ENCODE measurements around the gene SSR2.
"Not testable (repeated sequence)": the region's sequence is repeated elsewhere in the genome, so short reads cannot be mapped to it uniquely, and the experiment has no call there.

The SSR2 gene

DNA sequence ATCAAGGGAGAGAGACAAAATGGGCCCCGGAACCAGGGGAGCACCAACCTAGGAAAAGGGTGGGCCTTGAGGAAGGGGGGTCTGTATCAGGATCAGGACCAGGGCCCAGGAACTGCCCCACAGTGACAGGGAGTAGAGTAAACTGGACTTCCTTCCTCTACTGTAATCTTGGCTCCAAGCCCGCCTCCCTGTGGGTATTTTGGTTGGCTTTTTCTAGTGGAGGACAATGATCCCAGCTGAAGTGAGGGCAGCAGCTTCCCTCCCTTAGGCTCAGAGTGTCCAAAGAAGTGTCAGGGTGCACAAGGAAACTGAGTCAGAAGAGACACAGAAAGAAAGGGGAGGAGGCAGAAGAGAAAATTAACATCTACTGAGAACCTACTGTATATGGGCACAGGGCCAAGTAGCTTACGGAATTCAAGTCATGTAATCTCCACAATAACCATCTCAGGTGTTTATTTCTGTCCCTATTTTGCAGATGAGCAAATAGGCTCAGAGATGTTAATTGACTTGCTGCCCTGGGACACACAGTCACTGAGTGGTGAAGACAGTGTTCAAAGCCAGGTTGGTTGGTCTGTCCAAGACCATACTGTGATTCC lies 28.0 kb upstream of the SSR2 start:
- DNase-seq (ENCODE audit: low read depth in 2 of 2): no peak

- DNase-seq (ENCODE audit: low read depth in 2 of 2): no peak
Measured at GRCh38 chr1:156045076-156045475, 24.3 kb upstream of the SSR2 start.

DNA sequence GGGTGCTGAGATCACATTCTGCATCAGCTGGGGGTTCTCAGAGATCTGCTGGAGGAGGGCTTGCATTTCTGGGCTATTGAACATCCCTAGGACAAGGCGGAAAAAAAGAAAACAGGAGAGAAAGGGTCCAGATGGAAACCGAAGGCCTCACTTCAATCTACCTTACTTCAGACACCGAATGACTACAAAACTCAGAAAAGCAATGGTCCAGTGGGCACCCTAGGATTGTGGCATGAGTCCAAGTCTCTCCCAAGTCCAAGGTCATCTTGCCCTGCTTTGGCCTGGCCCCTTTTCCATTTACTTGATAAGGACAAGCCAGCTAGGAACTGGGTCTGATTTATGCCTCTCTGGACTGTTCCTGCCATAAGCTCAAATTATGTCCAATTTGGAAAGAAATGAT lies 22.1 kb upstream of the SSR2 start:
- DNase-seq (ENCODE audit: low read depth in 2 of 2): no peak

DNA sequence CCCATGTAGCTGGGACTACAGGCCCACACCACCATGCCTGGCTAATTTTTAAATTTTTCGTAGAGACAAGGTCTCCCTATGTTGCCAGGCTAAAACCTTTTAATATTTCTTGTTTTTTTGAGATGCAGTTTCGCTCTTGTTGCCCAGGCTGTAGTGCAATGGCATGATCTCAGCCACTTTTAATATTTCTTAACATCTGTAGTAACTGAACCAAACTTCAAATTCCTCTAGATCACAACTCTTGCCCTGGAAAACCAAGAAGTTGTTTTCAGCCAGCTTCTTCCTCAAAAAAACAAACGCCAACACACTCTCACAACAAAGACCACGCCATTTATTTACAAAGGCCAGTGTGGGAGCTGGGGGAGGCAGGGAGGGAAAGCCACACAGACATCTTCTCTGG lies 14.2 kb upstream of the SSR2 start:
- DNase-seq (ENCODE audit: low read depth in 2 of 2): not testable (repeated sequence)

DNA sequence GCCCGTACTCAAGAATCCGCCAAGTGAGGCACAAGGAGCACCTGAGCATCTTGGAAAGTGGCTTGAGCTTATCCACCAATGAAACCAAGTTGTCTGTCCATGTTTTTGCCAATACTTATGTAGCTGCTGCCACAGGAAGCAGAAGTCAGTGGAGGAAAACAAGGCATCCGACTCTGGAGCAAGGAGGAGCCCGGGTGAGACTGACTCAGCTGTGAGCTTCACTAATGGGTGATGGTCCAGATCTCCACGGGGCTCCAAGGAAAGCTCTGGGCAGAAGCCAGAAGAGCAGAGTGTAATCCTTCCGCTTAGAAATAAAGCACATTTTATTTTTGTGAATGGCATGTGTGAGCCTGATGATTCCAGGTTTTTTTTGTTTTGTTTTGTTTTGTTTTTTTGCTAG lies 12.3 kb upstream of the SSR2 start:
- DNase-seq (ENCODE audit: low read depth in 2 of 2): no peak

GRCh38 chr1:156026588-156026987 lies 5.8 kb upstream of the SSR2 start:
- DNase-seq (ENCODE audit: low read depth in 2 of 2): no peak

DNA sequence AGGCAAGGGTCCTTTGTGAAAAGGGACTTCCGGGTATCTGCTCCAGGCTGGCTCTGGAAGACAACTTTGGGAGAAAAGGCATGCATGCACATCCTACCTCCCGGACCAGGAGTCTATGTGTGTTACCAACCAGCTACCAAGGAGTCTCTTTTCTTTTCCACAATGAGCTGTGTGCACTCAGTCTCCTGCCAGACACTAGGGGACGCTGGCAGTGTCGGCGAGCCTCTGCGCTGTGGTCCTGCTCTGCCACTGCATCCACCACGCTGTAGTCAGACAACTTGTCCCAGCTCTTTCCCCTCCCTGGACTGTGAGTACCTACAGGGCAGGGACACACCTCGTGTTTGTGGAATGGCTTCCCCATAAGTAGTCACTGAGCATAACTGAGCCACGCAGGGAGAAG lies 5.1 kb upstream of the SSR2 start:
- DNase-seq (ENCODE audit: low read depth in 2 of 2): peak; percentile 16 to 26

- DNase-seq (ENCODE audit: low read depth in 2 of 2): no peak
Measured at GRCh38 chr1:156024801-156025200, 4.0 kb upstream of the SSR2 start.

- DNase-seq (ENCODE audit: low read depth in 2 of 2): no peak
Measured at GRCh38 chr1:156021954-156022353, 1.2 kb upstream of the SSR2 start.

- no peak for DNase-seq (ENCODE audit: low read depth in 2 of 2)
Measured at GRCh38 chr1:156021093-156021428, 310 bp upstream of the SSR2 start.

DNA sequence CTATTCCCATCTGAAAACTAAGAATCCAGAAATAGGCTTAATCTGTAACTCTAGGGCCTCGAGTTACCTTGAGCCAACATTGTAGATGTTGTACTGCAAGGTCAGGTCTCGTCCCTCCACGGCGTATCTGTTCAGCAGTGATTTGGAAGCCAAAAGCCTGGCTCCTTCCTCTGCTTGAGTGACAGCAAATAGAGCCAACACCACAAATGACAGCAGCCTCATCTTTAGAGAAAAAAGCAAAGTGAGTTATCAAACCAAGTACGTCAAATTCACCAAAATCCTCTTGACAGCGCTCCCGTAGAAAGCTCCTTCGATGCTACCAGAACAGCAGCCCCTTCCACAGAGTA lies 832 bp downstream of the SSR2 start:
- DNase-seq (ENCODE audit: low read depth in 2 of 2): no peak

DNA sequence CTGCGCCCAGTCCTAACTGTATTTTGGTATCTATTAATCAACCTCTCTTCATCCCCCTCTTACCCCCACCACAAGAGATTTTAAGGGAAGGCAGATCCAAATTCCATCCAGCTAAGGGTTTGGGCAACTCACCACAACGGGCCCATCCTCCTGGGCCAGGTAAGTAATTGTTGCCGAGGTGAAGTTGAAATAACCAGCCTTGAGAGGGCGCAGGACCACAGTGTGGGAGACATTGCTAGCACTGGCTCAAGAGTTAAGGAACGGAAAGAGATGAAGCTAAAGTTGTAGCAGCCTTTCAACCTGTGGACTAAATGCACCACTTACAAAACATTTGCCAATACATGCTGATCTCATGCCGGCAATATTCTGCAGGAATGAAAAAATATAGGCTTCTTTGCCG lies 5.9 kb downstream of the SSR2 start:
- no peak for DNase-seq (ENCODE audit: low read depth in 2 of 2)

GRCh38 chr1:156012051-156012817 lies 8.5 kb downstream of the SSR2 start:
- no peak for DNase-seq (ENCODE audit: low read depth in 2 of 2)

DNA sequence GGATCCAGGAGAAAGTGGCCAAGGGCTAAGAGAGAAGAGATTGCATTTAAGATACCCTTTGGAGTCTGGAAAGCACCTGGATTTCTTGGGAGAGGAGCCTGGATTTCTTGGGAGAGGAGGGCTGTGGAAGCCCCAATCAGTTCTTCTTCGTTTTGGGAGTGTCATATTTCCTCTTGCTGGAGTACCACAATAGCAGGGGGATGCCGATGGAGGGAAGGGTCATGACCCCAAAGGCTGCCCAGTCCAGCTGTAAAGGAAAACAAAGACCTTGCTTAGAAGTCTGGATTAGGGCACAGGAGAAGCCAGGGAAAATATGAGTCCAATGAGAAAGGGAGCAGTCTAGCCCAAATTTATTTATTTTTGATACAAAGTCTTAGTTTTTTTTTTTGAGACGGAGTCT lies 11.3 kb downstream of the SSR2 start:
- no peak for DNase-seq (ENCODE audit: low read depth in 2 of 2)

- DNase-seq (ENCODE audit: low read depth in 2 of 2): no peak
Measured at GRCh38 chr1:156006666-156007376, 13.9 kb downstream of the SSR2 start.

- DNase-seq (ENCODE audit: low read depth in 2 of 2): no peak
Measured at GRCh38 chr1:156004843-156005584, 15.7 kb downstream of the SSR2 start.

DNA sequence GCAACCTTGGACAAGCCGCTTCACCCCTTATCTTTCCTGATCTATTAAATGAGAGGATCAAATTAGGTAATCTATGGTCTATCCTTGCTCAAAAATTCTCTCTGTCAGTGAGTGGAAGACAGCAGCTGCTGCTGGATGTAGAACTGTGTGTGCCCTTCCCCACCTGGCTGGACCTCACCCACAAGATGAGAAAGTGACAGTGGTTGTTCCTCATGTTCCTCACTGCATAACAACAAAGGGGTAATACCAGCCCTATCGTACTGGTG lies 16.9 kb downstream of the SSR2 start:
- no peak for DNase-seq (ENCODE audit: low read depth in 2 of 2)

DNA sequence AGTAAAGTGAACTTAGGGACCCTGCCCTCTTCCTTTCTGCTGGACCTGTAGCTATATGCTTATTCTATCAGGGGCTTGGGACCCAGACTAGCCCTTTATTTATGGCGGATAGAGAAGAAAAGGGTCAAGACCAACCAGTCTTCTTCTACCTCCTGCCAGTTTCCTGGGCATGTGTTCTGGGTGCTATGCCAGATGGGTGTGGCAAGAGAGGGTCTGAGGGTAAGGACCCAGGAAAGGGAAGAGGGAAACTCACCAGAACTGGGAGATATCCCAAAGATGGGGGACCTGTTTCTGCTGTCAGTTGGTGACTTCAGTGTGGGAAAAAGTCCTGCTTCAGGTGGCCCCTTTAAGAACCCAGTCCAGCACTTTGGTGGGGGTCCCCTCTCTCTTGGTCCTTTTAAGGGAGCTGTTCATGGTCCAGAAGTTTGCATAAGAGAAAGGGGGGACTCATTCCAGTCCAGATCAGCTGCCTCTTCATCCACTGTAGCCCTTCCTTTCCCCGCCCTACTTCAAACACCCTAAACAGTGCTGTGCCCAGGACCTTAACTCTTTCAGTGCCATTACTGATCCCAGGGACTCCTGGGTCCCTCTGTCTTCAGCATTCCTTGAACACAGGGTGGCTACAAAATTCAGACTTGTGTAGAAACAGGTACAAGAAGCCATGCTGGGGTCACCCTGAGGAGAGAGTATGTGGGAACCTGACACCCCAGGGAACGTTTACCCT lies 18.4 kb downstream of the SSR2 start:
- DNase-seq (ENCODE audit: low read depth in 2 of 2): no peak

GRCh38 chr1:156001662-156002171 lies 19.0 kb downstream of the SSR2 start:
- DNase-seq (ENCODE audit: low read depth in 2 of 2): no peak

GRCh38 chr1:156001021-156001661 lies 19.6 kb downstream of the SSR2 start:
- no peak for DNase-seq (ENCODE audit: low read depth in 2 of 2)

DNA sequence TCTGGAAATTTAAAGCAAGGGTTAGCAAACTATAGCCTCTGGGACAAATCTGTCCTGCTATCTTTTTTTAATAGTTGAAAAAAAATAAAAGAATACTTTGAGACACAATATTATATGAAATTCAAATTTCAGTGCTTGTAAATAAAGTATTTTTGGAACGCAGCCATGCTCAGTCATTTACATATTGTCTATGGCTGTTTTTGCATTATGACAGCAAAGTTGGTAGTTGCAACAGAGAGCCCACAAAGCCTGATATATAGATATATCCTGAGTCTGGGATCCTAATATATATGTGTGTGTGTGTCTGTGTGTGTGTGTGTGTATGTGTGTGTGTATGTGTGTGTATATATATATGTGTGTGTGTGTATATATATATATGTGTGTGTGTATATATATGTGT lies 20.8 kb downstream of the SSR2 start:
- no peak for DNase-seq (ENCODE audit: low read depth in 2 of 2)

DNA sequence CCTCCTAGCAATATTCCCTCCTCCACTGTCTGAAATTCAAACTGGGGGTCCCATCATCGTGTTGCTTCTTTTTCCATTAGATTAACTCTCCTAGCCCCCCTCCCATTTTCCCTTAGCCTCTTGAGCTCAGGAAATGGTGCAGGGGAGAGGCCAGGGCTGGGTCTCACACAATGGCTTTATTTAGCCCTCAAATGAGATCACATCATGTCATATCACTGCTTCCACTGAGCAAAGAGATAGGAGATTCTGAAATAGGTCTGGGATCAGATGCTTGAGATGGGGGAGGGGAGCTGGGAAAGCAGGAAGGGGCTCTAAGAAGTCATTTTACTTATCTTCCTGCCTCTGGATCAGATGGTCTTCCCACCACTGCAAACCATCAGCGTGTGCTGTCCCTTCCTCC lies 24.6 kb downstream of the SSR2 start:
- no peak for DNase-seq (ENCODE audit: low read depth in 2 of 2)
